Type B pancreatic cell (in vitro differentiated cells): ENCODE results near the gene ASPHD2. TPM values are rescaled to one million over a fixed set of nuclear protein-coding genes. Genes with fewer than 3 reads are reported as not detected.
"Not testable (repeated sequence)": the region's sequence is repeated elsewhere in the genome, so short reads cannot be mapped to it uniquely, and the experiment has no call there.

Source experiments
- DNase-seq: peaks from one replicate; pipeline ENCODE4 v3.0.0; 2021; ENCODE audit warnings: mixed read lengths; ENCODE audit not compliant: unreplicated experiment; ENCODE audit errors: extremely low spot score
- H3K27ac Mint-ChIP-seq: 2 replicates; pipeline ENCODE4 v1.8.0; 2021; ENCODE audit warnings: mild to moderate bottlenecking, mixed read lengths
- H3K27me3 Mint-ChIP-seq: 2 replicates; pipeline ENCODE4 v1.8.0; 2021; ENCODE audit warnings: mixed read lengths
- H3K36me3 Mint-ChIP-seq: 2 replicates; pipeline ENCODE4 v1.8.0; 2021; ENCODE audit warnings: mixed read lengths
- H3K4me1 Mint-ChIP-seq: one replicate; pipeline ENCODE4 v1.8.0; 2021; ENCODE audit warnings: mixed read lengths; ENCODE audit not compliant: unreplicated experiment
- H3K4me3 Mint-ChIP-seq: 2 replicates; pipeline ENCODE4 v1.8.0; 2021; ENCODE audit warnings: mild to moderate bottlenecking, mixed read lengths
- H3K9me3 Mint-ChIP-seq: 2 replicates; pipeline ENCODE4 v1.8.0; 2021; ENCODE audit warnings: mixed read lengths
- CTCF ChIP-seq: fragments of 200-600 bp; sonication (generic); conservative IDR thresholded peaks from 2 replicates; pipeline ENCODE4 v1.5.0; 2021; ENCODE audit warnings: antibody characterized with exemption, mild to moderate bottlenecking
- total RNA-seq: library from RNA; stranded (reverse); gene quantifications from 2 replicates; pipeline ENCODE4 v1.2.1, GENCODE V29; 2021; ENCODE audit warnings: low replicate concordance

The ASPHD2 gene
- total RNA-seq, 1 donor from 2014 or later = 2.4 TPM

- no peak overlapping the region for H3K27ac Mint-ChIP-seq
- H3K36me3 Mint-ChIP-seq = no peaks in the 10 kb centered on the region
- H3K4me1 Mint-ChIP-seq = peaks cover 21% of the 10 kb centered on the region
- no peaks in the 10 kb centered on the region for H3K27me3 Mint-ChIP-seq
- no peak for DNase-seq
- no peak for TF ChIP-seq CTCF
- no peak overlapping the region for H3K4me3 Mint-ChIP-seq
- no peaks in the 10 kb centered on the region for H3K9me3 Mint-ChIP-seq
Observed at GRCh38 chr22:26437694-26438392, 8.8 kb downstream of the ASPHD2 start.

- not testable (repeated sequence) for DNase-seq, H3K4me3 Mint-ChIP-seq, H3K9me3 Mint-ChIP-seq, H3K27ac Mint-ChIP-seq, H3K36me3 Mint-ChIP-seq, H3K27me3 Mint-ChIP-seq
- peaks cover 21% of the 10 kb centered on the region for H3K4me1 Mint-ChIP-seq
Observed at GRCh38 chr22:26438776-26439175, 9.7 kb downstream of the ASPHD2 start.

GRCh38 chr22:26439559-26439958 lies 10.5 kb downstream of the ASPHD2 start:
- TF ChIP-seq CTCF = no peak
- Mint-ChIP-seq H3K27ac (no peak overlapping the region), H3K4me3 (no peak overlapping the region), H3K36me3 (no peaks in the 10 kb centered on the region), H3K4me1 (peaks cover 21% of the 10 kb centered on the region), H3K27me3 (no peaks in the 10 kb centered on the region), H3K9me3 (no peaks in the 10 kb centered on the region)
- DNase-seq = no peak

- no peak for TF ChIP-seq CTCF
- Mint-ChIP-seq H3K9me3 (no peaks in the 10 kb centered on the region), H3K4me3 (no peak overlapping the region), H3K27me3 (no peaks in the 10 kb centered on the region), H3K4me1 (peaks cover under 1% of the 10 kb centered on the region), H3K27ac (no peak overlapping the region), H3K36me3 (no peaks in the 10 kb centered on the region)
- no peak for DNase-seq
Observed at GRCh38 chr22:26442086-26442756, 13.2 kb downstream of the ASPHD2 start.

GRCh38 chr22:26443901-26444690 lies 15.0 kb downstream of the ASPHD2 start:
- Mint-ChIP-seq H3K4me3 (no peak overlapping the region), H3K36me3 (no peaks in the 10 kb centered on the region)
- no peak for TF ChIP-seq CTCF

GRCh38 chr22:26444777-26445176 lies 15.7 kb downstream of the ASPHD2 start:
- no peak for TF ChIP-seq CTCF
- H3K36me3 Mint-ChIP-seq = no peaks in the 10 kb centered on the region
- H3K4me1 Mint-ChIP-seq = no peaks in the 10 kb centered on the region
- no peaks in the 10 kb centered on the region for H3K9me3 Mint-ChIP-seq
- no peaks in the 10 kb centered on the region for H3K27me3 Mint-ChIP-seq
- DNase-seq = no peak
- H3K27ac Mint-ChIP-seq = no peak overlapping the region
- H3K4me3 Mint-ChIP-seq = no peak overlapping the region

More at GRCh38 chr22:26443901-26444690, 15.0 kb downstream of the ASPHD2 start:
- Mint-ChIP-seq H3K27me3 (no peaks in the 10 kb centered on the region), H3K27ac (no peak overlapping the region), H3K4me1 (no peaks in the 10 kb centered on the region), H3K9me3 (no peaks in the 10 kb centered on the region)
- no peak for DNase-seq
